ENCODE data around the gene YRDC. TPM values are rescaled to one million over a fixed set of nuclear protein-coding genes. Genes with fewer than 3 reads are reported as not detected.

Gene YRDC
- total and polyA plus RNA-seq, 2 of the 13 experiments (the other 11 are each of a cell fraction or from before 2014, with no cell fraction given), result 27.5 to 29.2 TPM

GRCh38 chr1:37821481-37821880 lies 13.5 kb upstream of the YRDC start:
- H3K4me3 ChIP-seq (replicated peaks in 1 of 3; ENCODE audit: insufficient read depth in 1 of 3, low read depth in 2 of 3, low read length in 3 of 3), result no peak overlapping the region
- ATAC-seq (no peak), DNase-seq (ENCODE audit: low spot score) (no peak), FAIRE-seq (no peak)
- POLR2A ChIA-PET, result no interaction called here
- intact Hi-C loops (cut with micrococcal nuclease; ENCODE audit: unreplicated experiment) (no loop called here), in situ Hi-C loops (cut with HindIII; ENCODE audit: extremely low pct_ligation_motif_present, low pct_unique_long_range_greater_than_20kb) (no loop called here)
- no peak overlapping the region for H3K27ac ChIP-seq (ENCODE audit: extremely low read length, insufficient read depth, low read length)
- CTCF ChIA-PET (ENCODE audit: low intra/inter-chr PET ratio, low total read pairs), result no interaction called here
- no peaks in the 10 kb centered on the region for H3K9me3 ChIP-seq (ENCODE audit: low read length)
- H3K79me2 ChIP-seq (ENCODE audit: insufficient read depth, low read length), result no peaks in the 10 kb centered on the region
- peaks cover 8% of the 10 kb centered on the region; the same call in 1 of the 2 replicates for H3K4me1 ChIP-seq (ENCODE audit: insufficient read depth, low read length)
- no peak overlapping the region for H3K4me2 ChIP-seq (ENCODE audit: low read depth, low read length)
- BruUV-seq (replicated peaks), result no TSS peak
- H3K9ac ChIP-seq (ENCODE audit: insufficient read depth, low read depth, low read length), result no peak overlapping the region
- TF ChIP-seq YY1 (IDR thresholded peaks at IDR 0.05; ENCODE audit: insufficient read depth, insufficient replicate concordance, low read depth, low read length) (no peak), AKAP8 (CRISPR knock-in tag; IDR thresholded peaks at IDR 0.05) (no peak), ZNF383 (CRISPR knock-in tag; IDR thresholded peaks at IDR 0.05; ENCODE audit: borderline replicate concordance) (no peak), JUNB (CRISPR knock-in tag; IDR thresholded peaks at IDR 0.05; ENCODE audit: borderline replicate concordance) (no peak), MYC (CRISPR knock-in tag; IDR thresholded peaks at IDR 0.05; ENCODE audit: borderline replicate concordance) (no peak), KDM5B (CRISPR knock-in tag; IDR thresholded peaks at IDR 0.05; ENCODE audit: borderline replicate concordance) (no peak), ZFP62 (CRISPR knock-in tag; IDR thresholded peaks at IDR 0.05) (no peak), ZNF75D (CRISPR knock-in tag; IDR thresholded peaks at IDR 0.05; ENCODE audit: borderline replicate concordance) (no peak), HOXA7 (CRISPR knock-in tag; IDR thresholded peaks at IDR 0.05) (no peak), XRCC5 (optimal IDR thresholded peaks at IDR 0.05; ENCODE audit: low read length) (no peak), HDAC2 (CRISPR knock-in tag; IDR thresholded peaks at IDR 0.05) (no peak), HBP1 (CRISPR knock-in tag; IDR thresholded peaks at IDR 0.05; ENCODE audit: low read depth) (no peak), RFX3 (CRISPR knock-in tag; IDR thresholded peaks at IDR 0.05) (no peak), ZNF800 (CRISPR knock-in tag; IDR thresholded peaks at IDR 0.05) (no peak), CEBPB (IDR thresholded peaks at IDR 0.05; ENCODE audit: borderline replicate concordance, low read depth, low read length) (no peak), GTF3A (CRISPR knock-in tag; conservative IDR thresholded peaks at IDR 0.05) (no peak), SMARCC2 (IDR thresholded peaks at IDR 0.05) (no peak), ZKSCAN1 (IDR thresholded peaks at IDR 0.05; ENCODE audit: low read length) (no peak), ETS1 (CRISPR knock-in tag; IDR thresholded peaks at IDR 0.05) (no peak)
- WGBS (ENCODE audit: low lambda C conversion rate), result 95% methylated on average over 2 of the region's 2 CpGs
- no peaks in the 10 kb centered on the region for H3K27me3 ChIP-seq (ENCODE audit: control insufficient read depth in 1 of 2, insufficient read depth in 2 of 2, low read length in 2 of 2)
- peaks cover 11 to 50% of the 10 kb centered on the region in 2 experiments; a peak in 4 of 5 replicates for H3K36me3 ChIP-seq (replicated peaks in 1 of 2; ENCODE audit: control insufficient read depth in 1 of 2, insufficient read depth in 2 of 2, low read length in 2 of 2)
- no peaks in the 10 kb centered on the region for H4K20me1 ChIP-seq (ENCODE audit: insufficient read depth, low read length)
- H2AFZ ChIP-seq (ENCODE audit: low read length), result no peak overlapping the region

Measured in HepG2 (cell line).